Panc1 (cell line): ENCODE measurements around the gene COL4A3. TPM values are rescaled to one million over a fixed set of nuclear protein-coding genes. Genes with fewer than 3 reads are reported as not detected.

Experiments
- ATAC-seq: fragments of 200-7000 bp; cut with Tn5 transposase; 2 replicates; pipeline ENCODE4 v1.9.1; 2020; ENCODE audit warnings: mild to moderate bottlenecking, moderate library complexity
- BruUV-seq: library from RNA; stranded (reverse); fragments of 400-500 nt; replicated peaks from 2 replicates; lab custom pipeline; 2021; lab: Mats Ljungman, UMichigan
- CTCF ChIA-PET: fragments of 300-600 bp; sonication (Branson Sonifier 250); formaldehyde crosslinking; loops from one replicate; lab custom pipeline; 2022; ENCODE audit warnings: antibody characterized with exemption; lab: Charles Lee
- POLR2A ChIA-PET: fragments of 300-600 bp; sonication (Branson Sonifier 250); formaldehyde crosslinking; loops from one replicate; lab custom pipeline; 2022; ENCODE audit warnings: antibody characterized with exemption; lab: Charles Lee
- DNase-seq: peaks from one replicate; pipeline ENCODE4 v3.0.0-alpha.2; 2010; ENCODE audit warnings: low read depth, low spot score
- H3K27ac ChIP-seq: 2 replicates; pipeline ENCODE4 v1.5.1; 2011; ENCODE audit warnings: mild to moderate bottlenecking, low read length, inconsistent platforms
- H3K27me3 ChIP-seq: fragments of 200-500 bp; sonication (Bioruptor generic); 2 replicates; pipeline ENCODE4 v1.6.0; 2014; ENCODE audit warnings: low read length, inconsistent platforms; ENCODE audit not compliant: control insufficient read depth, insufficient read depth
- H3K36me3 ChIP-seq: fragments of 200-500 bp; sonication (Bioruptor generic); 2 replicates; pipeline ENCODE4 v1.5.1; 2014; ENCODE audit warnings: inconsistent platforms, mild to moderate bottlenecking, low read length, moderate library complexity; ENCODE audit not compliant: control insufficient read depth, insufficient read depth
- H3K4me1 ChIP-seq: 2 replicates; pipeline ENCODE4 v1.5.1; 2011; ENCODE audit warnings: inconsistent platforms, mild to moderate bottlenecking, low read length, moderate library complexity; ENCODE audit not compliant: control insufficient read depth, insufficient read depth
- H3K4me3 ChIP-seq, 2 experiments: 2 replicates each; pipeline ENCODE4 v1.5.1; 2011 to 2012; ENCODE audit warnings: low read depth in 2 of 2, low read length in 2 of 2, mild to moderate bottlenecking in 2 of 2, inconsistent platforms in 1 of 2, moderate library complexity in 1 of 2
- H3K9me3 ChIP-seq: fragments of 200-500 bp; sonication (Bioruptor generic); 2 replicates; pipeline ENCODE4 v1.5.1; 2014; ENCODE audit warnings: low read depth, mild to moderate bottlenecking, inconsistent platforms, low read length, moderate library complexity; ENCODE audit not compliant: control insufficient read depth, insufficient read depth
- CTCF ChIP-seq: fragments of 450-650 bp; IDR thresholded peaks from 2 replicates; pipeline ENCODE4 v1.5.1; 2017; ENCODE audit warnings: mild to moderate bottlenecking
- POLR2AphosphoS5 ChIP-seq: IDR thresholded peaks from 2 replicates; pipeline ENCODE4 v1.6.1; 2012; ENCODE audit warnings: mild to moderate bottlenecking, low read depth, low read length, moderate library complexity
- REST ChIP-seq, 2 experiments: IDR thresholded peaks; 2 replicates each; pipeline ENCODE4 v1.6.1; 2011 to 2012; ENCODE audit warnings: low read depth in 2 of 2, control low read depth in 1 of 2, low read length in 1 of 2, mild to moderate bottlenecking in 1 of 2, moderate library complexity in 1 of 2; ENCODE audit not compliant: insufficient read depth in 1 of 2
- SIN3A ChIP-seq: IDR thresholded peaks from 2 replicates; pipeline ENCODE4 v1.6.1; 2012; ENCODE audit warnings: low read depth, mild to moderate bottlenecking, low read length, moderate library complexity, borderline replicate concordance; ENCODE audit not compliant: insufficient read depth
- TCF7L2 ChIP-seq: IDR thresholded peaks from 2 replicates; pipeline ENCODE4 v1.6.1; 2011; ENCODE audit warnings: mild to moderate bottlenecking, low read depth, low read length, inconsistent platforms
- in situ Hi-C: cut with HindIII; loops from 2 replicates; pipeline ENCODE4 v1.10.0; 2016; ENCODE audit warnings: low sequenced_read_pairs, low pct_unique_long_range_greater_than_20kb
- intact Hi-C: fragments of 100-400 bp; cut with micrococcal nuclease; formaldehyde crosslinking; loops from one replicate; pipeline ENCODE4 v1.10.0; 2022; ENCODE audit not compliant: unreplicated experiment
- total RNA-seq: library from RNA; stranded (reverse); gene quantifications from one replicate; pipeline ENCODE4 v1.2.1, GENCODE V29; 2021; ENCODE audit not compliant: unreplicated experiment

Gene COL4A3
- total RNA-seq, 1 experiment from 2014 or later: 0.18 TPM

- DNase-seq (no peak), ATAC-seq (no peak)
- CTCF ChIA-PET: no interaction called here
- intact Hi-C loops (no loop called here), in situ Hi-C loops (no loop called here)
- Histone ChIP-seq H3K9me3 (no peaks in the 10 kb centered on the region), H3K36me3 (no peaks in the 10 kb centered on the region), H3K4me3 (no peak overlapping the region), H3K27me3 (no peaks in the 10 kb centered on the region), H3K27ac (no peak overlapping the region), H3K4me1 (no peaks in the 10 kb centered on the region; the same call in 1 of the 2 replicates)
- BruUV-seq: no TSS peak
- POLR2A ChIA-PET: interaction anchor here (0.7 kb wide), 1 partner anchor 95 kb away, joined by 11 read pairs; no protein-coding TSS in a partner anchor
- TF ChIP-seq CTCF: no peak
- TF ChIP-seq POLR2AphosphoS5: no peak
- TF ChIP-seq TCF7L2: no peak
- no peak for TF ChIP-seq SIN3A
These were observed 55.1 kb downstream of the COL4A3 start for GRCh38 chr2:227219312-227220105.

- Histone ChIP-seq H3K4me3 (no peak overlapping the region), H3K9me3 (no peaks in the 10 kb centered on the region), H3K4me1 (no peaks in the 10 kb centered on the region), H3K27me3 (no peaks in the 10 kb centered on the region), H3K27ac (no peak overlapping the region), H3K36me3 (no peaks in the 10 kb centered on the region)
- POLR2A ChIA-PET: no interaction called here
- in situ Hi-C loops: no loop called here
- no TSS peak for BruUV-seq
- no peak for TF ChIP-seq CTCF
- no peak for TF ChIP-seq TCF7L2
- TF ChIP-seq REST (IDR thresholded peaks at IDR 0.05; ENCODE audit: insufficient read depth in 1 of 2, low read depth in 2 of 2, low read length in 1 of 2): no peak
- TF ChIP-seq POLR2AphosphoS5: no peak
- TF ChIP-seq SIN3A: no peak
- intact Hi-C loops: no loop called here
- DNase-seq: no peak
- CTCF ChIA-PET: no interaction called here
- no peak for ATAC-seq
These were observed 56.7 kb downstream of the COL4A3 start for GRCh38 chr2:227221120-227221519.
